Measurements from ENCODE around the gene TIMM10.

The TIMM10 gene

GRCh38 chr11:57501953-57502352, 28.6 kb downstream of the TIMM10 start:
- Histone ChIP-seq H3K4me1 (ENCODE audit: control insufficient read depth, low read length) (no peaks in the 10 kb centered on the region), H3K27me3 (ENCODE audit: control insufficient read depth, low read length) (no peaks in the 10 kb centered on the region), H3K9me2 (replicated peaks; ENCODE audit: control insufficient read depth, low read length) (no peaks in the 10 kb centered on the region), H3F3A (ENCODE audit: control insufficient read depth, insufficient read depth) (no peaks in the 10 kb centered on the region), H3K4me2 (ENCODE audit: low read length) (no peak overlapping the region), H3K27ac (ENCODE audit: low read depth, low read length) (no peak overlapping the region), H3K9me3 (ENCODE audit: control insufficient read depth, insufficient read depth, low read length) (no peaks in the 10 kb centered on the region), H3K36me3 (ENCODE audit: control insufficient read depth, low read length) (peaks cover 43% of the 10 kb centered on the region; the same call in 1 of the 2 replicates), H3K79me2 (ENCODE audit: control insufficient read depth, low read length) (no peaks in the 10 kb centered on the region; the same call in 1 of the 2 replicates), H4K20me1 (ENCODE audit: control insufficient read depth, insufficient read depth, low read depth, low read length) (no peaks in the 10 kb centered on the region), H3K4me3 (ENCODE audit: low read length) (no peak overlapping the region)
- TF ChIP-seq EZH2phosphoT487 (IDR thresholded peaks at IDR 0.05; ENCODE audit: borderline replicate concordance, low read length) (no peak), CTCF (IDR thresholded peaks at IDR 0.05; ENCODE audit: low read depth, low read length, poor library complexity, severe bottlenecking) (no peak)

- no peak overlapping the region for H3K4me2 ChIP-seq (ENCODE audit: low read length)
Measured at GRCh38 chr11:57500926-57501325, 29.6 kb downstream of the TIMM10 start.

GRCh38 chr11:57500515-57500914, 30.0 kb downstream of the TIMM10 start:
- no peak overlapping the region for H3K4me3 ChIP-seq (ENCODE audit: low read length)
- no peak overlapping the region for H3K27ac ChIP-seq (ENCODE audit: low read depth, low read length)
- H3K4me1 ChIP-seq (ENCODE audit: control insufficient read depth, low read length), result no peaks in the 10 kb centered on the region
- no peaks in the 10 kb centered on the region; the same call in 1 of the 2 replicates for H3K79me2 ChIP-seq (ENCODE audit: control insufficient read depth, low read length)
- H4K20me1 ChIP-seq (ENCODE audit: control insufficient read depth, insufficient read depth, low read depth, low read length), result no peaks in the 10 kb centered on the region
- H3K9me3 ChIP-seq (ENCODE audit: control insufficient read depth, insufficient read depth, low read length), result no peaks in the 10 kb centered on the region
- no peak for TF ChIP-seq CTCF (IDR thresholded peaks at IDR 0.05; ENCODE audit: low read depth, low read length, poor library complexity, severe bottlenecking)
- no peak for TF ChIP-seq EZH2phosphoT487 (IDR thresholded peaks at IDR 0.05; ENCODE audit: borderline replicate concordance, low read length)
- H3K36me3 ChIP-seq (ENCODE audit: control insufficient read depth, low read length), result peaks cover 42% of the 10 kb centered on the region; the same call in 1 of the 2 replicates
- H3K4me2 ChIP-seq (ENCODE audit: low read length), result no peak overlapping the region
- no peaks in the 10 kb centered on the region for H3K27me3 ChIP-seq (ENCODE audit: control insufficient read depth, low read length)
- H3F3A ChIP-seq (ENCODE audit: control insufficient read depth, insufficient read depth), result no peaks in the 10 kb centered on the region
- H3K9me2 ChIP-seq (replicated peaks; ENCODE audit: control insufficient read depth, low read length), result no peaks in the 10 kb centered on the region

More at GRCh38 chr11:57500926-57501325, 29.6 kb downstream of the TIMM10 start:
- H3K36me3 ChIP-seq (ENCODE audit: control insufficient read depth, low read length), result peaks cover 44% of the 10 kb centered on the region; the same call in 1 of the 2 replicates
- TF ChIP-seq CTCF (IDR thresholded peaks at IDR 0.05; ENCODE audit: low read depth, low read length, poor library complexity, severe bottlenecking) (no peak), EZH2phosphoT487 (IDR thresholded peaks at IDR 0.05; ENCODE audit: borderline replicate concordance, low read length) (no peak)
- no peaks in the 10 kb centered on the region for H3K9me2 ChIP-seq (replicated peaks; ENCODE audit: control insufficient read depth, low read length)
- H3K4me3 ChIP-seq (ENCODE audit: low read length), result no peak overlapping the region
- no peaks in the 10 kb centered on the region for H4K20me1 ChIP-seq (ENCODE audit: control insufficient read depth, insufficient read depth, low read depth, low read length)
- H3K4me1 ChIP-seq (ENCODE audit: control insufficient read depth, low read length), result no peaks in the 10 kb centered on the region
- H3K9me3 ChIP-seq (ENCODE audit: control insufficient read depth, insufficient read depth, low read length), result no peaks in the 10 kb centered on the region
- H3K79me2 ChIP-seq (ENCODE audit: control insufficient read depth, low read length), result no peaks in the 10 kb centered on the region; the same call in 1 of the 2 replicates
- H3F3A ChIP-seq (ENCODE audit: control insufficient read depth, insufficient read depth), result no peaks in the 10 kb centered on the region
- no peak overlapping the region for H3K27ac ChIP-seq (ENCODE audit: low read depth, low read length)
- no peaks in the 10 kb centered on the region for H3K27me3 ChIP-seq (ENCODE audit: control insufficient read depth, low read length)
